Limb (tissue), 2 donors: ENCODE results near the gene STAU1.

ENCODE experiments used
- DNase-seq, 2 donors: peaks; one replicate each; pipeline ENCODE4 v3.0.0-alpha.2; 2016; ENCODE audit errors: extremely low spot score in 2 of 2

STAU1 gene

GRCh38 chr20:49187851-49188641, at the start of gene STAU1:
Gene STAU1 (minus strand): TSS chr20:49188334. CDS start chr20:49166201, 22,133 bp downstream.
- peak; percentile 97 for DNase-seq

- DNase-seq, result no peak
Measured at GRCh38 chr20:49237531-49237930, 49.4 kb upstream of the STAU1 start.

GRCh38 chr20:49236301-49236700, 48.2 kb upstream of the STAU1 start:
- no peak for DNase-seq

GRCh38 chr20:49234831-49235230, 46.7 kb upstream of the STAU1 start:
- no peak for DNase-seq

- DNase-seq, result no peak
Measured at GRCh38 chr20:49233226-49233625, 45.1 kb upstream of the STAU1 start.

GRCh38 chr20:49231471-49231870, 43.3 kb upstream of the STAU1 start:
- DNase-seq, result no peak

- DNase-seq, result peak; percentile 45 to 52
Measured at GRCh38 chr20:49230561-49231133, 42.5 kb upstream of the STAU1 start.

- DNase-seq, result no peak
Measured at GRCh38 chr20:49230021-49230420, 41.9 kb upstream of the STAU1 start.

GRCh38 chr20:49229381-49229780, 41.2 kb upstream of the STAU1 start:
- DNase-seq, result no peak

- DNase-seq, result no peak
Measured at GRCh38 chr20:49228676-49229075, 40.5 kb upstream of the STAU1 start.

GRCh38 chr20:49225896-49226295, 37.8 kb upstream of the STAU1 start:
- DNase-seq, result no peak

GRCh38 chr20:49219924-49220831, 32.0 kb upstream of the STAU1 start:
- DNase-seq, result no peak

- peak; percentile 98 to 99 for DNase-seq
Measured at GRCh38 chr20:49219091-49219923, 31.2 kb upstream of the STAU1 start, which contains the start of gene DDX27. Gene DDX27 (plus strand): TSS chr20:49219416. CDS start chr20:49219449, 33 bp downstream.

- DNase-seq, result peak in 1 of 2 donors; percentile 48
Measured at GRCh38 chr20:49218739-49219090, 30.6 kb upstream of the STAU1 start.

GRCh38 chr20:49216991-49217578, 29.0 kb upstream of the STAU1 start:
- peak; percentile 85 to 93 for DNase-seq

- no peak for DNase-seq
Measured at GRCh38 chr20:49215232-49215631, 27.1 kb upstream of the STAU1 start.

GRCh38 chr20:49214571-49214970, 26.4 kb upstream of the STAU1 start:
- DNase-seq, result no peak

- no peak for DNase-seq
Measured at GRCh38 chr20:49210757-49211110, 22.6 kb upstream of the STAU1 start.

GRCh38 chr20:49210101-49210756, 22.1 kb upstream of the STAU1 start:
- no peak for DNase-seq

- DNase-seq, result no peak
Measured at GRCh38 chr20:49207076-49207475, 18.9 kb upstream of the STAU1 start.
